Mesendoderm (in vitro differentiated cells): ENCODE data around the gene MMP14.
A peak's percentile ranks its signal among the peaks of the same experiment; 100 is the strongest.

Source experiments
- DNase-seq: peaks from one replicate; pipeline ENCODE4 v3.0.0; 2013
- H2AK5ac ChIP-seq: 2 replicates; pipeline ENCODE4 v1.6.1; 2013; ENCODE audit warnings: low read length, inconsistent platforms
- H2BK120ac ChIP-seq: 2 replicates; pipeline ENCODE4 v1.6.1; 2013; ENCODE audit warnings: low read depth, mild to moderate bottlenecking, low read length, moderate library complexity, mixed read lengths
- H2BK15ac ChIP-seq: replicated peaks from 2 replicates; pipeline ENCODE4 v1.6.1; 2013; ENCODE audit warnings: low read depth, mild to moderate bottlenecking, moderate library complexity
- H2BK5ac ChIP-seq: 2 replicates; pipeline ENCODE4 v1.6.1; 2013; ENCODE audit warnings: low read length, inconsistent platforms
- H3K18ac ChIP-seq: 2 replicates; pipeline ENCODE4 v1.6.1; 2013; ENCODE audit warnings: mild to moderate bottlenecking, low read length, mixed read lengths
- H3K23ac ChIP-seq: one replicate; pipeline ENCODE4 v1.6.1; 2013; ENCODE audit warnings: low read length
- H3K27ac ChIP-seq: 2 replicates; pipeline ENCODE4 v1.5.1; 2013; ENCODE audit warnings: low read depth, mild to moderate bottlenecking, inconsistent platforms, low read length, moderate library complexity
- H3K27me3 ChIP-seq: 2 replicates; pipeline ENCODE4 v1.6.1; 2013; ENCODE audit warnings: low read length, control low read depth, mild to moderate bottlenecking, inconsistent platforms; ENCODE audit not compliant: insufficient read depth, poor library complexity
- H3K36me3 ChIP-seq: 2 replicates; pipeline ENCODE4 v1.6.1; 2013; ENCODE audit warnings: low read length, inconsistent platforms; ENCODE audit not compliant: control insufficient read depth, insufficient read depth
- H3K4ac ChIP-seq: one replicate; pipeline ENCODE4 v1.6.1; 2013; ENCODE audit warnings: low read depth, mild to moderate bottlenecking, low read length, moderate library complexity
- H3K4me1 ChIP-seq: 2 replicates; pipeline ENCODE4 v1.6.1; 2013; ENCODE audit warnings: low read depth, low read length, inconsistent platforms; ENCODE audit not compliant: control insufficient read depth
- H3K4me2 ChIP-seq: 2 replicates; pipeline ENCODE4 v1.6.1; 2013; ENCODE audit warnings: low read length
- H3K4me3 ChIP-seq: 2 replicates; pipeline ENCODE4 v1.5.1; 2013; ENCODE audit warnings: mild to moderate bottlenecking, low read length
- H3K56ac ChIP-seq: one replicate; pipeline ENCODE4 v1.6.1; 2013; ENCODE audit warnings: low read length
- H3K79me1 ChIP-seq: 2 replicates; pipeline ENCODE4 v1.6.1; 2013; ENCODE audit warnings: low read length, inconsistent platforms
- H3K79me2 ChIP-seq: 2 replicates; pipeline ENCODE4 v1.6.1; 2013; ENCODE audit warnings: mild to moderate bottlenecking, low read length; ENCODE audit not compliant: control insufficient read depth, insufficient read depth
- H3K9ac ChIP-seq: 2 replicates; pipeline ENCODE4 v1.6.1; 2013; ENCODE audit warnings: low read length, inconsistent platforms
- H4K5ac ChIP-seq: one replicate; pipeline ENCODE4 v1.6.1; 2013; ENCODE audit warnings: low read length
- H4K8ac ChIP-seq: one replicate; pipeline ENCODE4 v1.6.1; 2013; ENCODE audit warnings: low read depth, mild to moderate bottlenecking, control low read depth, low read length, moderate library complexity
- WGBS: extraction: QIAGEN DNeasy Blood & Tissue Kit; methylation state at CpG from one replicate; pipeline ENCODE4 v1.1.7; 2013; ENCODE audit warnings: low lambda C conversion rate, missing lambda C conversion rate; ENCODE audit not compliant: insufficient coverage; ENCODE audit errors: extremely low coverage; 5-methylcytosine and 5-hydroxymethylcytosine counted together

The MMP14 gene

DNA sequence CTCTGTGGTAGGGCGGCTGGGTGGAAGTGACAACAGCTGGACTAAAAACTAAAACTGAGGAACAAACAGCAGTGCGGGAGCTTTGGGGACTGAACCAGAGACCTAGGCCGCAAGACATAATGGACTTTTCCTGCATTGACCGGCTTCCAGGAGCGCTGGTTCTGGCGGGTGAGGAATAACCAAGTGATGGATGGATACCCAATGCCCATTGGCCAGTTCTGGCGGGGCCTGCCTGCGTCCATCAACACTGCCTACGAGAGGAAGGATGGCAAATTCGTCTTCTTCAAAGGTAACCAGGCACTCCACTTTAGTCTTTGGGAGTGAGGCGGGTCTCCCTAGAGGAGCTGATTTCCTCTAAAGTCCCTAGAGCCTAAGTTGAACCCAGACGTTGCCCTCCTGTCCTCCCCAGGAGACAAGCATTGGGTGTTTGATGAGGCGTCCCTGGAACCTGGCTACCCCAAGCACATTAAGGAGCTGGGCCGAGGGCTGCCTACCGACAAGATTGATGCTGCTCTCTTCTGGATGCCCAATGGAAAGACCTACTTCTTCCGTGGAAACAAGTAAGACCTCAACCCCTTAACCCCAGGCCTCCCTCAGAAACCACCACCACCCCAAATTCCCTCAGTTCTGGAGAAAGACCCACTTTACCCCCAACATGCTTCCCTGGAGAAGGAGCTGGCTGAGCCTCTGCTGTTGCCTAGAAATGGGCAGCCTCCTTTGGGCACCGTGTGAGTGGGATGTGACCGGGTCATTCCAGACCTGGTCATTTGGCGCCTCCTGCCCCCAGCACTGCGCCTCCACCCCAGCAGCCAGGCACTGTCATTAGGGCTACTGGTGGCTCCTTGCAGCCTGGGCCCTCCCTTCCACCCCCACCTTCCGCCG, 8.1 kb downstream of the MMP14 start:
- no peak overlapping the region for H2BK120ac ChIP-seq
- H3K79me1 ChIP-seq, result peaks cover 12% of the 10 kb centered on the region
- H3K4me3 ChIP-seq, result no peak overlapping the region
- no peak for DNase-seq
- no peak overlapping the region for H3K4ac ChIP-seq
- no peaks in the 10 kb centered on the region for H3K27me3 ChIP-seq
- no peak overlapping the region for H2BK15ac ChIP-seq
- H3K23ac ChIP-seq, result no peak overlapping the region
- H2BK5ac ChIP-seq, result no peak overlapping the region
- H3K27ac ChIP-seq, result no peak overlapping the region
- no peak overlapping the region for H2AK5ac ChIP-seq
- H4K5ac ChIP-seq, result no peak overlapping the region
- H3K18ac ChIP-seq, result no peak overlapping the region
- WGBS, result no CpG with 5 or more reads among the region's 22 CpGs
- H3K79me2 ChIP-seq, result peaks cover 3% of the 10 kb centered on the region
- H3K9ac ChIP-seq, result no peak overlapping the region
- peaks cover 34% of the 10 kb centered on the region for H3K36me3 ChIP-seq
- H3K4me2 ChIP-seq, result no peak overlapping the region
- peaks cover 2% of the 10 kb centered on the region for H3K4me1 ChIP-seq
- H4K8ac ChIP-seq, result no peak overlapping the region
- no peak overlapping the region for H3K56ac ChIP-seq

DNA sequence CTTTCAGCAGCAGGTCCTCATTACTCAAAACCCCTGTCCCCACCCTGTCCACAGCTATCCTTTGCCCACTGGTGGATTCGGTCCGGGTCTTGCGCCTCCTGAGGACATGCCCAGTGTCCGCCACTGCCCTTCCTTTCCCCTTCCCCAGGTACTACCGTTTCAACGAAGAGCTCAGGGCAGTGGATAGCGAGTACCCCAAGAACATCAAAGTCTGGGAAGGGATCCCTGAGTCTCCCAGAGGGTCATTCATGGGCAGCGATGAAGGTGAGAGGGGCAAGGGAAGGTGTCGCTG, 8.7 kb downstream of the MMP14 start:
- Histone ChIP-seq H2BK120ac (no peak overlapping the region), H2BK5ac (no peak overlapping the region), H3K79me1 (peaks cover 10% of the 10 kb centered on the region), H3K27me3 (no peaks in the 10 kb centered on the region), H3K4me1 (peaks cover 2% of the 10 kb centered on the region), H3K4ac (no peak overlapping the region), H3K4me2 (no peak overlapping the region), H3K36me3 (peaks cover 34% of the 10 kb centered on the region), H3K9ac (no peak overlapping the region), H3K79me2 (no peaks in the 10 kb centered on the region), H3K27ac (no peak overlapping the region), H3K18ac (no peak overlapping the region), H3K4me3 (no peak overlapping the region), H2BK15ac (no peak overlapping the region), H3K56ac (no peak overlapping the region), H3K23ac (no peak overlapping the region), H2AK5ac (no peak overlapping the region), H4K5ac (no peak overlapping the region), H4K8ac (no peak overlapping the region)
- no CpG with 5 or more reads among the region's 9 CpGs for WGBS
- DNase-seq, result no peak

GRCh38 chr14:22845821-22846625, 9.6 kb downstream of the MMP14 start:
- no peak overlapping the region for H2BK15ac ChIP-seq

DNA sequence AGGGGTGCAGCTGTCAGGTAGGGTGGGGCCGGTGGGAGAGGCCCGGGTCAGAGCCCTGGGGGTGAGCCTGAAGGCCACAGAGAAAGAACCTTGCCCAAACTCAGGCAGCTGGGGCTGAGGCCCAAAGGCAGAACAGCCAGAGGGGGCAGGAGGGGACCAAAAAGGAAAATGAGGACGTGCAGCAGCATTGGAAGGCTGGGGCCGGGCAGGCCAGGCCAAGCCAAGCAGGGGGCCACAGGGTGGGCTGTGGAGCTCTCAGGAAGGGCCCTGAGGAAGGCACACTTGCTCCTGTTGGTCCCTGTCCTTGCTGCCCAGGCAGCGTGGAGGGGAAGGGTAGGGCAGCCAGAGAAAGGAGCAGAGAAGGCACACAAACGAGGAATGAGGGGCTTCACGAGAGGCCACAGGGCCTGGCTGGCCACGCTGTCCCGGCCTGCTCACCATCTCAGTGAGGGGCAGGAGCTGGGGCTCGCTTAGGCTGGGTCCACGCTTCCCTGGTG, 10.5 kb downstream of the MMP14 start:
- H3K4ac ChIP-seq, result no peak overlapping the region
- H4K5ac ChIP-seq, result no peak overlapping the region
- H3K4me2 ChIP-seq, result no peak overlapping the region
- WGBS, result no CpG with 5 or more reads among the region's 11 CpGs
- H3K56ac ChIP-seq, result no peak overlapping the region
- no peak overlapping the region for H3K4me3 ChIP-seq
- H3K9ac ChIP-seq, result no peak overlapping the region
- no peak overlapping the region for H4K8ac ChIP-seq
- no peak overlapping the region for H3K23ac ChIP-seq
- H2BK15ac ChIP-seq, result no peak overlapping the region
- H3K27ac ChIP-seq, result no peak overlapping the region
- H3K27me3 ChIP-seq, result no peaks in the 10 kb centered on the region
- H3K79me2 ChIP-seq, result no peaks in the 10 kb centered on the region
- DNase-seq, result no peak
- H2AK5ac ChIP-seq, result no peak overlapping the region
- H3K4me1 ChIP-seq, result peaks cover 2% of the 10 kb centered on the region
- peaks cover 6% of the 10 kb centered on the region for H3K79me1 ChIP-seq
- no peak overlapping the region for H2BK5ac ChIP-seq
- peaks cover 26% of the 10 kb centered on the region for H3K36me3 ChIP-seq
- no peak overlapping the region for H2BK120ac ChIP-seq
- H3K18ac ChIP-seq, result no peak overlapping the region

More at GRCh38 chr14:22845821-22846625, 9.6 kb downstream of the MMP14 start:
- H3K79me1 ChIP-seq, result peaks cover 6% of the 10 kb centered on the region
- no peaks in the 10 kb centered on the region for H3K79me2 ChIP-seq
- H2BK120ac ChIP-seq, result no peak overlapping the region
- no peak overlapping the region for H3K27ac ChIP-seq
- H4K5ac ChIP-seq, result no peak overlapping the region
- H3K18ac ChIP-seq, result no peak overlapping the region
- no peak overlapping the region for H4K8ac ChIP-seq
- WGBS, result no CpG with 5 or more reads among the region's 26 CpGs
- peaks cover 32% of the 10 kb centered on the region for H3K36me3 ChIP-seq
- no peak overlapping the region for H3K23ac ChIP-seq
- peaks cover 2% of the 10 kb centered on the region for H3K4me1 ChIP-seq
- H3K4me2 ChIP-seq, result no peak overlapping the region
- H2AK5ac ChIP-seq, result no peak overlapping the region
- H2BK5ac ChIP-seq, result no peak overlapping the region
- DNase-seq, result no peak
- H3K4me3 ChIP-seq, result no peak overlapping the region
- H3K27me3 ChIP-seq, result no peaks in the 10 kb centered on the region
- H3K9ac ChIP-seq, result no peak overlapping the region
- no peak overlapping the region for H3K56ac ChIP-seq
- no peak overlapping the region for H3K4ac ChIP-seq

DNA sequence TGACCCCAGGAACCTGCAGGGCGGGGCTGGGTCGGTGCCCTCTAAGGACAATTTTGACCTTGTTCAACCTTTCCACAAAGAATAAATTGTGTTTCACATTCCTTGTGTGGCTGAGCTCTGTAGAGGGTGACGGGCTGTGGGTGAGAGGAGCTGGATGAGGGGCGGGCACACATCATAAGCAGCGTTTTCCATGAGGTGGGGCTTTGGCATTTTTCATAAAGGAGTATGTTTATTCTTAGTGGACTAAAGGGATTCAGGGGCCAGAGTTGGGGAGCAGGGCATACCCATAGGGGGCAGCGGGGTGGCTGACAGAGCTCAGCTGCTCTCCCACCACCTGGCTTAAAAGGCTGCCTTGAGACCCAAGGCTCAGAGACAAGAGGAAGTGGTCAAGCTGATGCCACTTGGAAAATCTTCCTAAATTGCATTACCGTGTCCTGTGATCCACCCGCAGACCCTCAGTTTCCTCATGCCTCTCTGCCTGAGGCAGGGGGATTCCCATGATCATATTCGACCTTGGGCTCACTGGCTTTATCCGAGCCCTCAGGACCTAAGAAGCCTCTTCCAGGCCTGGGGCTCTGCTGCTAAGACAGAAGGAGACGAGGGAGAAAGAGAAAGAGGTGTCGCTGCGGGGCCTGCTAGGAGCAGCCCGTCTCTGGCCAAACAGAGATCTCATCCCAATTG, 11.4 kb downstream of the MMP14 start:
- no peak for DNase-seq
- no peaks in the 10 kb centered on the region for H3K27me3 ChIP-seq
- peaks cover 1% of the 10 kb centered on the region for H3K79me1 ChIP-seq
- no CpG with 5 or more reads among the region's 14 CpGs for WGBS
- peaks cover 18% of the 10 kb centered on the region for H3K36me3 ChIP-seq
- no peak overlapping the region for H3K4me2 ChIP-seq
- H4K8ac ChIP-seq, result no peak overlapping the region
- H2BK120ac ChIP-seq, result no peak overlapping the region
- no peak overlapping the region for H2BK5ac ChIP-seq
- H2BK15ac ChIP-seq, result no peak overlapping the region
- peak overlapping the region; percentile 9 for H3K9ac ChIP-seq
- H3K18ac ChIP-seq, result no peak overlapping the region
- no peak overlapping the region for H3K23ac ChIP-seq
- H3K4me3 ChIP-seq, result no peak overlapping the region
- no peak overlapping the region for H4K5ac ChIP-seq
- H3K4ac ChIP-seq, result no peak overlapping the region
- H2AK5ac ChIP-seq, result no peak overlapping the region
- H3K27ac ChIP-seq, result peak overlapping the region; percentile 37
- peak overlapping the region; percentile 17 for H3K56ac ChIP-seq
- H3K79me2 ChIP-seq, result no peaks in the 10 kb centered on the region
- H3K4me1 ChIP-seq, result peaks cover 2% of the 10 kb centered on the region
